HG03039 (cell line): Measurements from ENCODE around the gene ANKRD44.
"Not testable (repeated sequence)": the region's sequence is repeated elsewhere in the genome, so short reads cannot be mapped to it uniquely, and the experiment has no call there.

ENCODE experiments used
- ATAC-seq: cut with Tn5 transposase; IDR thresholded peaks from one replicate; pipeline ENCODE4 v1.9.1; 2021; ENCODE audit warnings: mild to moderate bottlenecking, moderate library complexity; ENCODE audit not compliant: unreplicated experiment

Gene ANKRD44

DNA sequence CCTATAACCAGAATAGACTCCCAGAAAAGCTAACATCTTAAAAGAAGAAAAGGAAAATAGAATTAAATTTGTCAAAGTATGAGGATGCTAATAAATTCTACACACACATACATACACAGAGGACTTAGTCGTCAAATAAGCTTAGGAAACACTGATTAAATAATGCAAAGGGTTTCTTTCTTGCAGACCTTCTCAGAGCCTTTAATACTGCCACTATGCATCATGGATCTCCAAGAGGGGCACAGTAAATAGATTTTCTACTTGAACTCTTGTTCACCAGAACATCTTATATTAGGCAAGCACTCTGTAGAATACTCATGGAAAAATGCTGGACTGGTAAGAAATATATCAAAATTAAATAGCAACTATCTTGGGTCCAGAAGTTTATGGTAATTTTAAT is 69.4 kb downstream of the ANKRD44 start:
- ATAC-seq: no peak

DNA sequence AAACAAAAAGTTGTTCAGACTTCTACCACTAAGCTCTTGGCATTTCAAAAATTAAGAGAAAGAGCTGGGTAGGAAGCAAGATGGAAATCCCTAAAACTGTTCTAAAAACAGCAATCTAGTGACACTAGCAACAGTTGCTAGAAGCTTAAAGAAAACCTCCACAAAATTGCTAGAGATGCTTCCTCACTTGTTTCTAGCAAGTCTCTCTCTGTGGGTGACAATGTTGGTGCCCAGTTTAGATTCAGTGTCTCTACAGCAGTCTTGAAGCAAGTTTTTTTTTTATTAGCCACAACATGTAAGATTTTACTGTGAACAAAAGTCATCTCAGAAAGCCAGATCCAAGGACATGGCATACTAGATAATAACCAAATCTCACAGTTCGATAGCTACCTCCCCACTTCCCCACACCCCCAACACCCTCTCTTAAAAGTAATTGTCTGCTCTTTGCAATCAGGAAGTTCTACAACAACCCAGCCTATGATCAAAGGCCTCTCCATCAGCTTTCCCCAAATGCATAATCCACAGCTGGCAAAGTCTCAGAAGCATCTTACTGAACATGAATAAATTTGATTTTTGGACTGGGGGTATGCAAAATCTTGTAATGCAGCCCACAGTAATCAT is 70.0 kb downstream of the ANKRD44 start:
- ATAC-seq: no peak

DNA sequence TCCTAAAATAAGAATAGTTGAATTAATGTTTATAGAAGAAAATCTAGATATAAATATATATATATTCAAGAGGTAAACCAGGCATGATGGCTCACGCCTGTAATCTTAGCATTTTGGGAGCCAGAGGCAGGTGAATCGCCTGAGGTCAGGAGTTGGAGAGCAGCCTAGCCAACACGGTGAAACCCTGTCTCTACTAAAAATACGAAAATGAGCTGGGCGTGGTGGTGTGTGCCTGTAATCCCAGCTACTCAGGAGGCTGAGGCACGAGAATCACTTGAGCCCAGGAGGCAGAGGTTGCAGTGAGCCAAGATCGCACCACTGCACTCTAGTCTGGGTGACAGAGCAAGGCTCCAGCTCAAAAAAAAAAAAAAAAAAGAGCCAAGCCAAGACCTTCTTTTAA is 70.6 kb downstream of the ANKRD44 start:
- ATAC-seq: not testable (repeated sequence)

DNA sequence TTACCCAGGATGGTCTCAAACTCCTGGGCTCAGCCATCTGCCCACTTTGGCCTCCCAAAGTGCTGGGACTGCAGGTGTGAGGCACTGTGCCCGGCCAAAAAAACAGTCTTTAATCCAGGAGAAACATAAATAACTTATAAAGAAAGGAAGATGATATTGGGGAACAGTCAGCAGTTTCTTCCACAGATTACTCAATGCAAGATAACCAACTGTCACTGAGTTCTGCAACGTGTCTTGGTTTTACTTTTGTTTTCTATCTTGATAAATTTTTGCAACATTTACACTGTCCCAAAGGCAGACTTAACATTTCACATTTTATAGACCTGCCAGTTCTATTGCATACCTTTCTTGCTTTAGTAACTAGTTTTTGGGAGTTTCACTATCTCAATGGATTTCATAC is 71.1 kb downstream of the ANKRD44 start:
- ATAC-seq: peak; percentile 58

DNA sequence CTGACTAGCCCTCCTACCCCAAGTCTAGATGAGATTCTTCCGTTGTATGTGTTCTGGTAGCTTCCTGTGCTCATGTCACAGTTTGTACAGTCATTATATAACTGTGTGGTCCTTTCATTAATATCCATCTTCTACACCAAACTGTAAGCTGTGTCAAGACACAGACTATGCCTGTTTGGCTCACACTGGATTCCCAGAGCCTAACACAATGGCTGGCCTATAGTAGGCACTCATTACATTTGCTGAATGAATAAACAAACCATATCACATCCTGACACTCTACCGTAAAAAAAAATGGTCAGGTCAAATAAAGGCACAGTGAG is 72.6 kb downstream of the ANKRD44 start:
- peak; percentile 55 for ATAC-seq

DNA sequence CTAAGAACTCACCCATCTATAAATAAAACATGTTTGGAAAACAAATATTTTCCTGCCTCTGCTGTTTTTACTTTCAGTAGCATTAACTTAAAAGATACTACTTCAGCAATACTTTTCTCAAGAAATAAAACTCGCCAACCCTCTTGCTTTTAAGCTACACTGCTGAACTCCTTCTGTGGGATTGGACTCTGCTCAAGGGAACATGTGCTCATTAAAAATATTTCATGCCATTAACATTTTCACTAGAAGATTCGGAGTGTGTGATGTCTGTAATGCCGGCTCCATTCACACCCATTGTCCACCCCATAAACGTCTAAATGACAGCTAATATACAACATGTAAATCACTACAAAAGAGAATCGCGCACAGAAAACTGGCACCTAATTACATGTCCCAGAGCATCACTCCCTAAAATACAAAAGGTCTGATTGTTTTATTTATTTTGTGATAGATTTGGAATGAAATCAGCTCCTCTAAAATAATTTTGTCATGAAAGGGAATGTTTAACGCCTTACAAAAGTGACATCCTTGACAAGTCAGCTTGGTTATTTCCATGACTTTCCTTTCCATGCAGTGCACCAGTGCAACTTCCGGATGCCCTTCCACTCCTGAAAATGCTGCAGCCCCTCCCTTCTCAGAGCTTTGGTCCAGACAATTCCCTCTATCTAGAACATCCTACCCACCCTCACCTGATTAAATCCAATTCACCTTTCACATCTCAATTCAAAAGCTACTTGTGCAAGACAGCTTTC is 73.1 kb downstream of the ANKRD44 start:
- no peak for ATAC-seq

DNA sequence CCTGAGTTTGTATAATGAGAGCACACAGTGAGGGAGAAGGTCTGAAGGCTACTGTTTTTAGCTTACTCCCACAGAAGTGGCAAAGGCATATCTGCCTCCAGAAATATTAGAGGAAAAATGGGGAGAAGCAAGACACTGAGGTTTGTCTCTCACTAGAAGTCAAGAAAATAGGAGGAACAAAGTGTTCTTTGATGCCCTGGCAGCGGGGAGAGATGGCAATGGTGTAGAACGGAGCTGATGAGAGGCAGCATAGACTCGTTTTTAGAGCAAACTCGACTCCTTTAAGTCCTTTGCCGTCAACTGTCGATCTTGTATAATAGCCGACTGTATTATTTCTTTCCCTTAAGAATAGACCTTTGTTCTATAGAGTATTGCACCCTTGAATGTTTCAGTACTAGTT is 73.8 kb downstream of the ANKRD44 start:
- ATAC-seq: no peak

DNA sequence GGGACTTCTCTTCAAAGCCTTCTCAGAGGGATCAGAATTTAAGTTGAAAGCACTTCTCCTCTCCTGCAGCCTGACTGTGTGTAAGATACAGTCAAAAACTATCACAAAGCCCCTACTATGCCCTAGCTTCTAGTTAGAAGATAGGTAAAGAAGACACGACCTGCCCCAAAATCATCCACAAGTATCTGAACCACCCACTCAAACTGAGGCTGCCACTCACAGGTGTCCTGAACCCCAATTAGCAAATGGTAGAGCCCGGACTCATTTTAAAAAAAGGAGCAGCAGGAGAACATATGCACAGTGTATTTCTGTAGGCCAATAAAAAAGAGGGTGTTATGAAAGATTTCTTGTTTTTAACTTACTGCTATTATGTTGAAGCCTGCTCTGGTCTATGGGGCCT is 74.4 kb downstream of the ANKRD44 start:
- no peak for ATAC-seq

DNA sequence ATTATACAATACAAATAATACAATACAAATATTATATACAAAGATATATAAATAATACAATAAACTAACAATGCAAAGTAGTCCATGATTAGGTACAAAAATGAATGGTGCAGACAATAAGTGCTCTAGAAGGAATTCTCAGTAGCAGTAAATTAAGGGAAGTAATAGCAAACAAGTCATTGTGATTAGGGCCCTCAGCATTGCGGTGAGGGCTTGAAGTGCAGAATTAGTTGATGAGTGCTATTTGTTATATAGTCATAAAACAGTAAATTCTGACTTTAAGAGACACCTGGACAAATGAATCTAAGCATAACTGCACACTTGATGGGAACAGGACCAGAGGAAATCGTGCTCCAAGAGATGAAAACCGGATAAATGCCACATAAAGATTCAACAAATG is 74.9 kb downstream of the ANKRD44 start:
- no peak for ATAC-seq

DNA sequence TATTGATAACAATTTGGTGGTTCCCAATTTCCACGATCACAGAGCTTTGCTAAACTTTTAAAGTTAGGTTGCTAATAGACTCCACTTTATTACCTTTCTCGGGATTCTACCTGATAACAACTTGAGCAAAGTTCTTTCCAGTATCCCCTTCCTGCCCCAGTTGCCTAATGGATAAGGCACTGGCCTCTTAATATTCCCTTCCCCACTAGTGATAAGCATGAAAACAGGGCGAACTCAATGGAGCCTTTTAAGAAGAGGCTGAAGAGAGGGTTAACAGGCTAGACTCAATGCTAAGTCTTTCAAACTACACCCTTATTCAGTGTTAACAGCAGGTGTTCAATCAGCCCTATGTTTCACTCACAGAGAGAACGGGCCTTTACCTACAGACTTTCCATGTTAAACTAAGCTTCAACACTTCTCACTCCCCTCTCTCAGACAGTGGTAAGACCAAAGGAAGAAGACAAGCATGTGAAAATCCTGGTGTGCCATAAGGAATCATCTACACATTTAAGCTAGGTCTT is 75.8 kb downstream of the ANKRD44 start:
- no peak for ATAC-seq

DNA sequence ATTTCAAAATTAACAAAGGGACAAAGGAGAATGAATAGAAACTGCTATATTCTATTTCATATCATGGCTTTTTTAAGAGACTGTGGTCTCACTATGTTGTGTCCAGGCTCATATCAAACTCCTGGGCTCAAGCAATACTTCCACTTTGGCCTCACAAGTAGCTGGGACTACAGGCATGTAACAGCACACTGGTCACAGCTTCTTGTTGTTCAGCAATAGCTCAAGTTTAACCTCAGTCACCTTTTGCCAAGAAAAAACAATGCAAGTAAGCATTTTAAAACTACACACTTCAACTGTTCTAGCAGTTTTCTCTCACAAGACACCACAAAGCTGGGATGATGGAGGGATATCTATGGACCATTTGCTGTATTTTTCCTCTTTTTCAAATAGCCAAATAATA is 77.1 kb downstream of the ANKRD44 start:
- ATAC-seq: no peak

DNA sequence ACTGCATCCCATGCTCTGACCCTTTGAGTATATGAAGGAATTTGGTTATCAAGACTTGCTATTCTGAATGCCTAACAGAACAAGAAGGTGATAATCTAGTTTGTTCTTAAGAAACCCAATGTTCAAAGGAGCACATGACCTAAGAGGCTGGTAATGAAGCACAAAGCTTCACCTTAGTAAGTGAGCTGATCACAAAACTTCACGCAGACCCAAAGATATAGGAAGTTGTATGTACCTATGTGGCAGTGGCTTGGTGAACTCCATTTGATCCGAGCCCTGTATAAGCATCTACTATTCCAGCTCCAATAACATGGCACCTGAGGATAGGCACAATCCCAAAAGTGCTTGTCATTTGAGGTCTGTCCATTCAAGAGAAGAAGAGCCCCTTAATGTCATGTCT is 78.6 kb downstream of the ANKRD44 start:
- ATAC-seq: no peak

DNA sequence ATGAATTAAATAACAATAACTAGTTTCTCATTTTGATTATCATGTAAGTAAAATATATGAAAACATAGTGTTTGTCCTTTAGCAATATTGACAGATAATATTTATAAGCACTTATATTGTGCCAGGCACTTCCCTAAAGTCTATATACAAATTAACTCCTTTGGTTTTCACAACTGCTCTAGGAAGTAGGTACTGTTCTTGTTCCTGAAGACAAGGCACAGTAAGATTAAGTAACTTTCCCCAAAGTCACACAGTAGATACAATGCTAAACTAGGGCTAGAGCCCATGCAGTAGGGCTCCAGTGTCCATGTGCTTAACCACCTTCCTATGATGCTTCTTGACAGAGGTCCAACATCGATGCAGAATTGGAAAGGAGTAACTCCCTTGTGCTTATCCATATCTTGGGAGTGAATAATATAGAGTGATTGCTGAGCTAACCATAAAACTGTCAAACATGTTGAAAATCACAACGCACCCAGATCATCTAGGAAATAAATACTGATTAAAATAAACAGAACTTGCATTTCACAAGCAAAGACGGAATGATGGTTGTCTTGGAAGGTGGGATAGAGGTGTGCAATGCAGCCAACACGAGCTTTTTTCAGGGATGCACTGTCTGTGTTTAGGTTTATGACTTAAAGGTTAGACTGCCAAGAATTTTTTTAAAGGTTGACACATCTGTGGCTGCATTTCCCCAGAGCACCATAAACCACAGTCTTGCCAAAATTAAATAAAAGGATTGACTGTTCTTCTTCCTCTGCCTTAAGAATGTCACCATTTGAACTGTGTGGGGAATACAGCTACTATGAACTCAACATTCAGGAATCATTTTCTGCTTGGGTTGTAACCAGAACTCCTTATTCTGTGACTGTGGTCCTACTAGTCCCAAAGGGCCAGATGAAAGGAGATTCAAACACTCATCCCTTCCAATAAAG is 80.8 kb downstream of the ANKRD44 start:
- ATAC-seq: no peak

DNA sequence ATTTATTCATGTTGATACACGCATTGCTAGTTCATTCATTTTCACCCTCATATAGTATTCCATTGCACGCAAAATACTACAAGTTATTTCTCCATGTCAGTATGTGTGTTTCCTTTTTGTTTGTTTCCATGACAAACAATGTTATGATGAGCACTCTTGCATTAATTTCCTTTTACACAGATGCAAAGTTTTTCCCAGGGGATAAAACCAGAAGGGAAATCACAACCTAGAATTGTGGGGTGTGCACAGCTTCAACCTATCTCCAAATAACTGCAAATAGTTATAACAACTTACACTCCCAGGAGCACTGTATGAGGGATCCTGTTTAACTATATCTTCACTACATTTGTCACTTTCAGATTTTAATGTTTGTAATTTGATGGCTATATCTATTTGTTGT is 87.1 kb downstream of the ANKRD44 start:
- no peak for ATAC-seq

DNA sequence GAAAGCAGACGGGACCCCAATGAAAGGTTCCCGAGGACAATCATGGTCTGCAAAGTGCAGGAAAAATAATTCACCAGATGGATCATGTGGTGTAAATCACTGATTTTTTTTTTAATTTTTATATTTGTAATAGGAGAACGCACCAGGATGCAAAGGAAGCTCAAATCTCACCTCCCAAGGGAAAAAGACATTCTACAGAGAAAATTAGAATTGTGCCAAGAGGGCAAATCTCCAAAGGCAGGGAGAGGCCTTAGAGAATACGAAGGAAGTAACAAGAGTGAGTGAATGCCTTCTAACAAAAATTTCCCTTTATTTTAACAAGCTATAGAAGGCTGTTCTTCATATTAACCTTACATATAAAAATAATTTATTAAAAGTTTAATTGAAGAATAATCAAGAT is 90.9 kb downstream of the ANKRD44 start:
- ATAC-seq: no peak

DNA sequence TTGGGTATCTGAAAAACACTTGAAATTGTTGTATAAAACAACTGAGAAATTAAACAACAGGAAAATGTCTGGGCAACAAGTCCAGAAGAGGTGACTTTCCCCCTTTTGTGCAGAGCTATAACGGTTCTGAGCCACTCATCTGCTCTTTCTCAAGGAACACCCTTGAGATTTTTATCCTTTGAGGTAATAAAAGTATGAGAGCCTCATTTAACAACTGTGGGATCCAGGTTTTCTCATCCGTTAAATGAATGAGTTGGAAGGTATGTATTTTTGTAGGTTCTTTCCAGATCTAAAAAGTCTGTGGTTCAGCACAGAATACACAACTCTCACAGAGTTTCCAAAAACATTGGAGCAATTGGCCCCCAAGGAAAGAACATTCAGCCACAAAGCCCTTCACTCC is 93.0 kb downstream of the ANKRD44 start:
- no peak for ATAC-seq

DNA sequence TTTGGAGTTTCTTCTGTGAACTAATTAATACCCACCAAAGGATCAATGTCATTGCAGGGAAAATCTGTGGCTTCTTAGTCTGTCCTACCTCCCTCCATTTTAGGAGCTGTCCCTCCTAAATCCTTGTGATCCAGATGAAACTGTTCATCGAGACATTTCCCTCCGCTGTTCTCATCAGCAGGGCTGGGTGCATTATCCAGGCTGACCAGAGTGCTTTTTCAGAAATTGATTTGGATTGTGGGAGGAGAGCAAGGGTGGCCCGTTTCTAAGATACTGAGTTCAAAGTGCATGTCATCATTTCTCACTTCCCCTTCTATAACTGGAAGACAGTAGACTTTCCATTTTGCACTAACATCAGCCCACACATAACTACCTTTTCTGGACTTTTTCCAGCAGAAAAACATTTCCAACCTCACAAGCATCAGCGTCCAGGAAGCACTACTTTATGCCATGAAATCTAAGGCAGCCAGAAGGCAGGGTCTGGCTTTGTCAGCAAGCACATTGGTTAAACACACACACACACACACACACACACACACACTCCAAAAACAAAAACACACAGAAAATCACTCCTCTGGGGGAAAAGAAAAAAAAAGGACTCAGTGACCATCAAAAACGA is 94.1 kb downstream of the ANKRD44 start:
- peak; percentile 47 for ATAC-seq

DNA sequence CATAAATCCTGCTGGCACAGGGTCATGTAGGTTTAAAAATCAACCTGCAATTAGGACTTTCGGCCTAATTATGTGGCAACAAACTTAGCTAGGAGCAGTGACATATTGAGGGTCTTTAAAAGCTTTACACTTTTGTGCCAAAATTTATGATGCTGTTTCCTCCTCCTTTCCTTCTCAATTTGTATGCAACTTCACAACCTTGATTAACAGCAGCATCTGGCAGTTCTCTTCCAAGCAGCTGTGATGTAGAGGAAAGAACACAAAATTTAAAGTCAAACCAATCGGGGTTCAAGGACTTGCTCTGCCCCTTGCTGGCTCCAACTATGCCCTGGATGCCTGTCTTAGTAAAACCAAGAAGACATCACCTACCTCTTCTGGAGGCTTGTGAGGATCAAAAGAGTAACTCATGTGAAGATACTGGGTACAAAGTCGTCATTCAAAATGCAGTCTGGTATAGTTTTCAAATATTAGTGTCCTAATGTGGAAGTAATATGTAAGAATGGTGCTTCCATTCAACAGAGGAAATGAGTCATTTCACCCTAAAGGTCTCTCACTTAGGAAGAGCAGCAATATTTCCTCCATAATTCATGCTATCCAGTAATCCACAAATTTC is 94.7 kb downstream of the ANKRD44 start:
- ATAC-seq: no peak

DNA sequence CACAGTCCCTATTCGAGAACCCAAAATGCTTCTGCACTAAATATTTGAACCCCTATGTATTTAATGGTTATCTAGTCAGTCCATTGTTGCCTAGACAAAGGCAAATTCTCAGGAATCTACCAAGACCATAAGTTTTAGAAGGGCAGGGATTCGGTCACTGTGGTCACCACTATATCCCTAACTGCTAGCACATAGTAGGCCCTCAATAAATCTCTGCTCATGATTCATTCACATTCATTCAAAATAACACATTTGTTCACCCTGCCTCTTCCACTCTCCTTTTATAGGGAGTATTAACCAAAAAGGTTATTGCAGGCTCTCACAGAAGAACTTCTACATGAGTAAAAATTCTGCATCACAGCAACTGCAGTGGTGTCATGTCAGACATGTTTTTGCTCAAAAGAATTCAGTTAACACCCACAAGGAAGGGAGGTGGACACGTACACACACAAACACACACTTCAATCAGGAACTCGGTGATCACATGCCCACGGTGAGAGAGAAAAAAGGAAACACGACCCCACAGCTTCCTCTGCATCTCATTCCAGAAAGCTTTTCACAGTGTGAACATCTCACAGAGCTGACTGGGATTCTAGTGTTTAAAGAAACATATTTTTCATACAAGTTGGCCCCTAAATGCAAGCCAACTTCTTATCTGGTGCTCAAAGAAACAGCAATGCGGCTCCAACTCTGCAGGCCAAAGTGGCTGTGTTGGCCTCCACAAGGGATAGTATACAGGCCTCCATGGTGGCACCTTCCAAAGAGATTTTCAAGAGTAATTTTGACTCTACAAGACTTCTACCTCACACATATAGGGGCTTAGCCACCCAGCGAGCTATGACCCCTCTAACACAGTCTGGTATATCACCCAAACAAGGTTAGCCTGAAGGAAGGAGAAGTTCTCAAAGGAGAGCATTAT is 98.0 kb downstream of the ANKRD44 start:
- no peak for ATAC-seq

DNA sequence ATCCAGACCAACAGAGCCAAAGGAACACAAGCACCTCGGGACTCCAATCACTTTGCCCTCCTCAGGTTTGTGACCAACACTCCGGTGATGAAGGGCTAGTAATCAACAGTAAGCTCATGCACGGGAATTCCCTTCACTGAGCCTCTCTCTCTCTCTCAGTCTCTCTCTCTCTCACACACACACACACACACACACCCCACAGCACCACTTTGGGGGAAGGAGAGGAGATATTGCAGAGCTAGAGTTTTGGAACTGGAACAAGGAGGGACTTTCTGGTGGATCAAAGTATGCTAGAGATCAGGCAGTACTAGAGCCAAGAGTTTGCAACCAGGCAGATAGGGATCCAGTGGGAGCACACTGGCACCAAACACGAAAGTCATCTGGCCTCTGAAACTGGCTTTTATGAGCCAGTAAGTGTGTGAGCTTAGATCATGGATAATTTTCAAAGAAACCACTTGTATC is 98.7 kb downstream of the ANKRD44 start:
- ATAC-seq: no peak
